Kidney epithelial cell (primary cell): ENCODE results near the gene SLC16A9. TPM values are rescaled to one million over a fixed set of nuclear protein-coding genes. Genes with fewer than 3 reads are reported as not detected.
"Not testable (repeated sequence)": the region's sequence is repeated elsewhere in the genome, so short reads cannot be mapped to it uniquely, and the experiment has no call there.

Source experiments
- DNase-seq: peaks from one replicate; pipeline ENCODE4 v3.0.0-alpha.2; 2010; ENCODE audit warnings: low read depth
- H3K27me3 ChIP-seq: 2 replicates; pipeline ENCODE4 v1.6.0; 2011; ENCODE audit warnings: low read length; ENCODE audit not compliant: control insufficient read depth, insufficient read depth
- H3K36me3 ChIP-seq: 2 replicates; pipeline ENCODE4 v1.5.1; 2011; ENCODE audit warnings: low read length; ENCODE audit not compliant: control insufficient read depth, insufficient read depth
- H3K4me3 ChIP-seq: 2 replicates; pipeline ENCODE4 v1.5.1; 2011; ENCODE audit warnings: low read depth, mild to moderate bottlenecking, control low read depth, low read length
- CTCF ChIP-seq: IDR thresholded peaks from 2 replicates; pipeline ENCODE4 v1.5.1; 2011; ENCODE audit warnings: mild to moderate bottlenecking, moderate library complexity, low read length, control low read depth, inconsistent platforms; ENCODE audit not compliant: insufficient read depth, poor library complexity, severe bottlenecking
- total RNA-seq: library from RNA; depleted of rRNA; stranded (reverse); fragments of >200 nt; gene quantifications from 2 replicates; pipeline ENCODE4 v1.2.3, GENCODE V29; 2015

Gene SLC16A9
- total RNA-seq, 1 donor from 2014 or later = 10.4 TPM

DNA sequence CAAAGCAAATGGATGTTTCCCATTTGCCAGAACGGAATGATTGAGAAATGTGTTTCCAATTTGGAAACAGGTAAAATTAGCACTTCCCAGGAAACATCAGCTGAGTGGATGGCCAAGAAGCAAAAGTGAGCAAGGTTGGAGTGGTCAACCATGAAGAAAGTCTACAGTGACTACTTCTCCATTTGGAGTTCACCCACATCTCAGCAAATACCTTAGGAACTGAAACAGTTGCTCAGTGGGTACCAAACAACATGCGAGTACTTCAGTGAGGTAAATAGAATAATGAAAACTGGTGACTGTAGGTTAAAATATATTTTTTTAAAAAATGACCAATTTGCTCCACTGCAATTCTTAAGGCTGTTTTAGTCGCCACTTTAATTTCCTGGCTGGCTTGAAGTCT lies 57.7 kb downstream of the SLC16A9 start:
- Histone ChIP-seq H3K27me3 (no peaks in the 10 kb centered on the region), H3K36me3 (no peaks in the 10 kb centered on the region), H3K4me3 (no peak overlapping the region)
- TF ChIP-seq CTCF = no peak
- DNase-seq = no peak

- TF ChIP-seq CTCF = no peak
- H3K36me3 ChIP-seq = no peaks in the 10 kb centered on the region
- H3K27me3 ChIP-seq = no peaks in the 10 kb centered on the region
- no peak overlapping the region for H3K4me3 ChIP-seq
- no peak for DNase-seq
Observed at GRCh38 chr10:59649606-59650346, 59.9 kb downstream of the SLC16A9 start.

GRCh38 chr10:59648711-59649201 lies 60.9 kb downstream of the SLC16A9 start:
- TF ChIP-seq CTCF = no peak
- Histone ChIP-seq H3K36me3 (no peaks in the 10 kb centered on the region), H3K4me3 (no peak overlapping the region), H3K27me3 (no peaks in the 10 kb centered on the region)
- DNase-seq = no peak

DNA sequence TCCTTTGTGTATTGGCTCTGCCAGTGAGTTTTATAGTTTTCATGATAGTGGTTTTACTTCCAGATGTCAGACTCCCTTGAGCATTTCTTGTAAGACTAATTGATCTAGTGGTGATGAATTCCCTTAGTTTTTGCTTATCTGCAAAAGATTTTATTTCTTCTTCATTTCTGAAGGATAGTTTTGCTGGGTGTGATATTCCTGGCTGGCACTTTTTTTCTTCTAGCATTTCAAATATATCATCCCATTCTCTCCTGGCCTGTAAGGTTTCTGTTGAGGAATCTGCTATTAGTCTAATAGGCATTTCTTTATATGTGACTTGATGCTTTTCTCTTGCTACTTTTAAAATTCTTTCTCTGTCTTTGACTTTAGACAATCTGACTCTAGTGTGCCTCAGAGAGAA lies 64.8 kb downstream of the SLC16A9 start:
- Histone ChIP-seq H3K36me3 (no peaks in the 10 kb centered on the region), H3K27me3 (no peaks in the 10 kb centered on the region), H3K4me3 (no peak overlapping the region)
- TF ChIP-seq CTCF = no peak
- DNase-seq = no peak

- H3K36me3 ChIP-seq, H3K4me3 ChIP-seq, H3K27me3 ChIP-seq, DNase-seq: not testable (repeated sequence)
Observed at GRCh38 chr10:59641688-59642087, 68.0 kb downstream of the SLC16A9 start.

DNA sequence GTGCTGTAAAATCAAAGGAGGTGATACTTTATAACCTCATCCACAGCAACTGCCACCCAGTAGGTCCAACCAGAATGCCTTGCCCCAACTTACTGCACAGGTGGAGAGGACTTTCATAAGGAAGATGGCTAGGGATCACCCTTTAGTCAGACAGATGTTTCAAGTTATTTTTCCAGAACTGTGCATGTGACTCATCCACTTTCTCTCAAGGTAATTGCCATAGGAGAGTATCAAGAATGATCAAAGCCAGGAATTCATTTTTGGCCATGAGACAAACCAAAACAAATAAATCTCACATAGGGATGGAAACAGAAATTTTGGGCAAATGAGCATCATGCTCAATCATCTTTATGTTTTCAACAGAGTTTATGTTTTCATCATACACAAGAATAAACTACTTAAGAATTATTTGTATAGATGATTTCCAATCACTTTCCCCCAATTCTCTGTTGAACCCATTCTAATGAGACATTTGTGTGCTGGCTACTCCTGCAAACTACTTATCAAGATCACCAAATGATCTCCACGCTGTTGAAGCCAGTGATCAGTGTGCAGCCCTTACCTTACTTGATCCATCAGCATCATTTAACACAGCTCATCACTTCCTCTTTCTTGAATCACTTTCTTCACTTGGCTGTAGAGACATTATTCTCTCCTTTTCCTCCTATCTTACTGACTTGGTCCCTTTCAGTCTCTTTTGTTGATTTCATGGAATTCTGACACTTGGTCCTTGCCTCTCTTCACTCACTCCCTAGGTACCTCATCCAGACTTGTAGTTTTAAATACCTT lies 74.0 kb downstream of the SLC16A9 start:
- Histone ChIP-seq H3K27me3 (no peaks in the 10 kb centered on the region), H3K36me3 (no peaks in the 10 kb centered on the region), H3K4me3 (no peak overlapping the region)
- TF ChIP-seq CTCF = no peak
- no peak for DNase-seq
